GM18951 (cell line): ENCODE results near the gene CSNK1A1L.
A peak's percentile ranks its signal among the peaks of the same experiment; 100 is the strongest.
"Not testable (repeated sequence)": the region's sequence is repeated elsewhere in the genome, so short reads cannot be mapped to it uniquely, and the experiment has no call there.

Experiments
- POLR2A ChIP-seq: IDR thresholded peaks from 4 replicates; pipeline ENCODE4 v1.6.1; 2011; ENCODE audit warnings: mild to moderate bottlenecking; ENCODE audit not compliant: insufficient read length, insufficient read depth; ENCODE audit errors: extremely low read depth
- in situ Hi-C: fragments of 300-500 bp; cut with MboI; formaldehyde crosslinking; loops from one replicate; pipeline ENCODE4 v1.12.0; 2022; ENCODE audit warnings: low sequenced_read_pairs, mixed read lengths, inconsistent platforms; ENCODE audit not compliant: unreplicated experiment

CSNK1A1L gene

GRCh38 chr13:37068962-37069361 lies 36.5 kb downstream of the CSNK1A1L start:
- in situ Hi-C loops: no loop called here
- no peak for TF ChIP-seq POLR2A

- no peak for TF ChIP-seq POLR2A
- in situ Hi-C loops: no loop called here
Measured at GRCh38 chr13:37067874-37068273, 37.6 kb downstream of the CSNK1A1L start.

DNA sequence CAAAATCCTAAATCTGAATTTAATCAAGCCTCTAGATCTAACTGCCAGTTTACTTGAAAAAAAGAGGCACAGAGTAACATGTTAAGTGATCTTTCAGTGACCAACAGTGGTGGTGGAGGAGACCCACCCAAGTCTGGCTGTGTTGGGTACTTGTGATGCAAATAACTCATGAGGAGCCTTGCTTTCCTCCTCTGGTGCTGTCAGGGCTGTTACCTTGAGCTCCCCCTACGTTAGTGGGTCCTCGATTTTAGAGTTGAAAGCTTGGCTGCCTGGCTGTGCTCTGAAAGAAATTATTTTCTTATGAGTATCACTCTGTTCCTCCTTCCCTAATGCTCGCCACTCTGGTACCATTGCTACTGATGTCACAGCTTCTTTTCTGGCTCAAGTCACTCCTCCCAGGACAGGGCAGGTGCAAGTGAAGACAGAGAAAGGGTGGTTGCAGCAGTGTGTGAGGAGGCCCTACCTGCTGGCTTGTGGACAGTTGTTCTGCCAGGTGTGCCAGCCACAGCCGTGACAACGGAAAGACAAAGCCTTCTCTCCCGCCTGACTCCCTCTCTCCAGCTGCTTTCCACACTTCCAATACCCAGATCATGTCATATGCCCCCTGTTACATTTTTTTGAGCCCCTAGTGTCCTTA lies 39.5 kb downstream of the CSNK1A1L start:
- in situ Hi-C loops: no loop called here
- TF ChIP-seq POLR2A: no peak

GRCh38 chr13:37059848-37060192 lies 45.6 kb downstream of the CSNK1A1L start:
- no peak for TF ChIP-seq POLR2A
- in situ Hi-C loops: no loop called here

- in situ Hi-C loops: no loop called here
- TF ChIP-seq POLR2A: peak; percentile 87
Measured at GRCh38 chr13:37058910-37059847, 46.3 kb downstream of the CSNK1A1L start, which contains the start of gene SUPT20H. SUPT20H (minus strand) TSS chr13:37059688; CDS start chr13:37051490, 8,198 bp downstream.

DNA sequence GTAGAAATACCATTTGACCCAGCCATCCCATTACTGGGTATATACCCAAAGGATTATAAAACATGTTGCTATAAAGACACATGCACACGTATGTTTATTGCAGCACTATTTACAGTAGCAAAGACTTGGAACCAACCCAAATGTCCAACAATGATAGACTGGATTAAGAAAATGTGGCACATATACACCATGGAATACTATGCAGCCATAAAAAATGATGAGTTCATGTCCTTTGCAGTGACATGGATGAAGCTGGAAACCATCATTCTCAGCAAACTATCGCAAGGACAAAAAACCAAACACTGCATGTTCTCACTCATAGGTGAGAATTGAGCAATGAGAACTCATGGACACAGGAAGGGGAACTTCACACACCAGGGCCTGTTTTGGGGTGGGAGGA lies 49.2 kb downstream of the CSNK1A1L start:
- in situ Hi-C loops: not testable (repeated sequence)
